ENCODE results near the gene PGA5. TPM values are rescaled to one million over a fixed set of nuclear protein-coding genes. Genes with fewer than 3 reads are reported as not detected.

PGA5 gene
- total RNA-seq, 1 experiment from 2014 or later = not detected

DNA sequence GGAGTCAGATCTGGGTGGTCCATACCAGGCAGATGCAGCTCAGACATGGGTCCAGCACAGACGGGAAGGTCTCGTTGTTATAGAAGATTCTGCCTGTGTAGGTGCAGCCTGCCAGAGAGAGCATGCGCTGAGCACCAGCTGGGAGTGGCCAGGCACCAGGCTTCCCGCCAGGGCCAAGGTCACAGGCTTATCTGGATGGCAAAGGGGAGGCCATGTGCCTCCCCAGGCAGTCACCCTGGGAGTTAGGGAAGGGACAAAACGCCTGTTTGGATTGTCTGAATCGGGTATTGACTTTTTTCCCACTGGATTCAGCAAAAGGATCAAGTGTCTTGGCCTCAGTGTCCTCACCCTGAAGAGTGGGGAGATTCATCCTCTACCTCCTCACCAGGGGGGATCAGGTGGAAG is 26.5 kb downstream of the PGA5 start:
- DNase-seq (ENCODE audit: low read depth) = no peak

DNA sequence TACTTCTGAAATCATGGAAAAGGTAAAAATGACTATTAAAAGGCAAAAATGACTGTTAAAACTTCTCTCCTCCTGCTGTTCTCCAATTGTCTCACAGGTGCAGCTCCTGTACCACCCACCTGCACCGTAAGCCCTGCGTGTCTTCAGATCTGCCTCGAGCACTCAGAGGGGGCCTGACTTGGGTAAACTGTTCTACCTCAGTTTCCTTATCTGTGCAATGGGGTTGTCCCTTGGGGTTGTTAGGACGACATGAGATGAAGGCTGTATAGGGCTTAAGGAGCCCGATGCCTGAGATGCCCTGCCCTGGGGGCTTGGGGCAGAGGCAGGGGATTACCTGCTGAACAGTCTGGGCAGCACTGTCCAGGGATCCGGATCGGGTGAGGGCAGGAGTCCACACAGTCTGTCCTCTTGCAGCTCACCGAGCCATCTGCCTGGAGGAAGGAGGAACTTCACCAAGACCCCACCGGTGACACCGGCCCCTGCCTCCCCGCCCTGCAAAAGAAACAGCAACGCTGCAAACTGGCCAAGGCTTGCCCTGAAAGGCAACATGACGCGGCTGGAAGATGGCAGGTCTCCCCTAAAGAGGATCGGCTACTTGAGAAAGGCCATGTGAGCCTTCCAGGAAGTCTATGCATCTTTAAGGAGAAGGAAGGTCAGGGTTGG is 27.7 kb downstream of the PGA5 start:
- no peak for DNase-seq (ENCODE audit: low read depth)

DNA sequence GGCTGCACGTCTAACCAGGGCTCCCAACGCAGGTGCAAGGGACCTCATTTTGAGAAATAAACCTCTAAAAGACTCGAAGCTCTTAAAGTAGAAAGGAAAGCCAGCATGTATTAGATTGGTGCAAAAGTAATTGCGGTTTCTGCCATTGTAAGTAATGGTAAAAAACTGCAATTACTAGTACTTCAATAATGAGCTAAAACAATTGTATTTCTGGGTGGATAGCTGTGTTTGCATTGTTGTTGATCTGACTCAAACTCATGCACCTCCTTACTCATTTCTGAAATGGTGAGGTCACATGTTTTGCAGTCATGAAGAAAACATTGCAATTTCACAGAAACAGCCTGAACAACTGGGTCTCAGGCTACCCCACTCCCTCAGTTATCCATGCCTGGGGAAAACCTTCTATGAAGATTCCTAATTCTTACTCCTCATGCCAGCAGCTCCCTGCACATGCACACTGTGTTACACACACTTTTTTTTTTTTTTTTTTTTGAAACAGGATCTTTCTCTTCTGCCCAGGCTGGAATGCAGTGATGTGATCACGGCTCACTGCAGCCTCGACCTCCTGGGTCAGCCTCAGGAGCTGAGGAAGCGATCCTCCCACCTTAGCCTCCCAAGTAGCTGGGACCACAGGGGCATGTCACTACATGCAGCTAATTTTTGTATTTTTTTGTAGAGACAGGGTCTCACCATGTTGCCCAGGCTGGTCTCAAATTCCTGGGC is 29.5 kb downstream of the PGA5 start:
- DNase-seq (ENCODE audit: low read depth) = no peak

DNA sequence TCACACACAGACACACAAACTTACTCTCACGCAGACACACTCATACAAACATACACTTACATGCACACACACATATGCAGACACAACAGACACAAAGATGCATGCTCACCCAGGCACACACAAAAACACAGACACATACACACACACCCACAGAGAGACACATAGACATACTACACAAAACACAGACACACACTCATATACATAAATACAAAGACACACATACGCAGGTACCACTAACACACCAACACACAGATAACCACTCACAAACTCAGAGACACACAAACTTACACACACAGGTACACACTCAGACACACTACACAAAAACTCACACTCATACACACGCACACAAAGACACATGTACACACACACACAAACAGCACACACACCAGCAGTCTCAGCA is 31.8 kb downstream of the PGA5 start:
- no peak for DNase-seq (ENCODE audit: low read depth)

DNA sequence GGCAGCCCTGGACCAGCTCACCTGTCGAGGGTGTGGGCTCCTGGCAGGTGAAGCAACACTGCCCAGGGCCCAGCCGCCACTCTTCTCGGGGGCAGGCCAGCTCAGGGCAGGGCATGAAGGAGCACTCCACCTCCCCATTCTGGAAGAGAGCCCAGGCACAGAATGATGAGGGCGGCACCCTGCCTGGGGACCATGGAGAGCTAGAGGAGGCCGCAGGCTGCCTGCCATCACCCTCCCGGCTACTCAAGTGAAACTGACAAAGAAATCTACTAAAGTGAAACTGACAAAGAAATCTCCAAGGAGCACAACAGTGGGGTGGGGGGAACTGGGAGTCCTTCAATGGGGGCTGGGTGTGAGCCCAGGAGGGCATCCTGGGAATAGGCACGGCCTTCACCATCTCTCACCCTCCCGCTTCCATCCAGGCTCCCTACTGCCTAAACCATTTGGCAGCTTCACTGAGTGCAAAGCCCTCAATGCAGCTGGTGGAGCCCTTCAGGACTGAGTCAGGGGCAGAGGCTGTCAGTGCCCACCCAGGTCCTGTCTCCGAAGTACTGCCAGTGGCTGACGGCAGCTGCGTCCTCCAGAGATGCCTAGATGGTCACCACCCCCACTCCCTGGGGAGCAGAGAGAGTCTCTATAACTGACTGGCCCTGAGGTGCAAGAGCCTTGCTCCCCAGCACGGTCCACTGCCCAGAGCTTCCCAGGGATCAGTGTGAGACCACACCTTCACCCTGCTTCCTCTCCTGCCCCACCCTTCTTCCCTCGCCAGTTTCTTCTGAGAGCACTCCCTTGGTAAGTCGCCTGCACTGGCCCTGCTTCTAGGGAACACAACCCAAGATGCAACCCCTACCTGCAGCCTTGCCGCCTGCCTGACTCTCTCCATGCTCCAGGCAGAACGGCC is 32.5 kb downstream of the PGA5 start:
- DNase-seq (ENCODE audit: low read depth) = no peak

DNA sequence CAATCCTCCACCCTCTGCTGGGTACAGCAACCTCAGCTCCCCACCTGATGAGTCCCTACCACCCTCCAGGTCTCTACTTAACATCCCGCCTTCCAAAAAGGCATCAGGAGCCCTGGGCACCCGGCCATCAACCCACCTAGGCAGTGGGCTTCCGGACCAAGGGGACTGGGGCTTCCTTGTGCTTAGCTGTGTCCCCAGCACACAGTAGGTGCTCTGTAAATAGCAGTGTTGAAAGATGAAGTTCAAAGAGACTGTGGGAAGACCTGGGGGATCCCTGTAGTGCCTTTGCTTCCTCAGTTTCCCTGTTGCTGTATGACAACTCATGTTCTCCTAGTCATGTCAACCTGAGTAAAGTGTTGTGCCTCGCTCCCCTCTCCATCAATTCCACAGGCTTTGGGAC is 33.1 kb downstream of the PGA5 start:
- DNase-seq (ENCODE audit: low read depth) = no peak

DNA sequence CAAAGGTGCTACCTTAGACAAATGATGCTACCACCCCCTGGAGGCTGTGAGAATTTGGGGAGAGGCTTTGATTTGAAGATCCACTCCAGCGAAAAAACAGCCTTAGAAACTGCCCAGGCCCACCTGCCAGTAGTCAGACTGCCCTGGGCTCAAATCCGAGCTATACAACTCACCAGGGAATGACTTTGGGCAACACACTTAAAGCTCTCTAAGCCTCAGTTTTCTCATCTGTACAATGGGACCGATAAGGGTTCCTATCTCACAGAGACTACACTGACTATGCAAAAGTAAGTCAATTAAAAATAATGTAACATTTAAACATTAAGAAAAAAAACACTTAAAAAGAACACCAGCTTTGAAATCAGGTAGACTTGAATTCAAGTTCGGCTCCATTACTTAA is 34.2 kb downstream of the PGA5 start:
- no peak for DNase-seq (ENCODE audit: low read depth)

DNA sequence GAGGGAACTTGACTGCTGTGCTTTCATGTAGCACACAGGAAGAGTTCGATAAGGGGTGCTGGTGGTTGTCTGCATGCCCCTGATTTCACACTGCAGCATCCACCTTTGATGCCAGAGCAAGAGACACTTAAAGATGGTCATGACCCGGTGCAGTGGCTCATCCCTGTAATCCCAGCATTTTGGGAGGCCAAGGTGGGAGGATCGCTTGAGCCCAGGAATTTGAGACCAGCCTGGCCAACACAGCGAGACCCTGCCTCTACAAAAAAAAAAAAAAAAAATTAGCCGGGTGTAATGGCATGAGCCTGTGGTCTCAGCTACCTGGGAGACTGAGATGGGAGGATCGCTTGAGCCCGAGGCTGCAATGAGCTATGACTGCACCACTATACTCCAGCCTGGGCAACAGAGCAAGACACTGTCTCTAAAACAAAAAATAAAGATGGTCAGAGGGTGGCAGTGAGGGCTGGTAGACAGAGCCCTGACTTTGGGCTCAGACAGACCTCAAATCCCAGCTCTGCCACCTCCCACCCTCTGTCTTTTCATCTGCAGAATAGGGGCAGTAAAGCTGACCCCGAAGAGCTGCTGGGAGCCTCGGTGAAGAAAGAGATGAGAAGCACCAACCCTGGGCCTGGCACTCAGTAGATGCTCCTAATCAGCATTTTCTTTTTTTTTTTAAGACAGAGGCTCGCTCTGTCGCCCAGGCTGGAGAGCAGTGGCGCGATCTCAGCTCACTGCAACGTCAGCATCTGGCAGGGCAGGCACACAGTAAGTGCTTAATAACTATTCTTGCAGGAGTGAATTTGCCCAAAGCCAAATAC is 36.4 kb downstream of the PGA5 start:
- no peak for DNase-seq (ENCODE audit: low read depth)

DNA sequence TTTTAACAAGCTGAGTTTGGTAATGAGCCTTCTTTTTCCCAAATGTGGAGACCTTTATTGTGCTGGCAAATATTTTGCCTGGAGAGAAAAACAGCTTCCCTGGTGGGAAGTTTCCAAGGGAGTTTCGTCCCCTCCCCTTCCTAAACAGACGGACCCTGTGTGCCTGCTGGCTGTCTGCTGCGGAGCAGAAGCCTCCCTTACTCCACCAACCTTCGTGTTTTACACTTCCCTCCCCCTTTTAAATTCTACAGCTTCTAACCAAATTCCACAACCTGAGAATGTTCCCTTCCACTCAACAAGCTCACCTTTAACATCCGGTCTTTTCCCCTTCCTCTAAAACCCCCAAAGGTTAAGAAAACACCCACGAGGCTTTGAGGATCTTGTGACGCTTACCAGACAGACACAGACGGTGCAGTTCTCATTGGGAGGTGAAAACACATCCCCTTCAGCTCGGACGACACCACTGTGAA is 37.1 kb downstream of the PGA5 start:
- no peak for DNase-seq (ENCODE audit: low read depth)

DNA sequence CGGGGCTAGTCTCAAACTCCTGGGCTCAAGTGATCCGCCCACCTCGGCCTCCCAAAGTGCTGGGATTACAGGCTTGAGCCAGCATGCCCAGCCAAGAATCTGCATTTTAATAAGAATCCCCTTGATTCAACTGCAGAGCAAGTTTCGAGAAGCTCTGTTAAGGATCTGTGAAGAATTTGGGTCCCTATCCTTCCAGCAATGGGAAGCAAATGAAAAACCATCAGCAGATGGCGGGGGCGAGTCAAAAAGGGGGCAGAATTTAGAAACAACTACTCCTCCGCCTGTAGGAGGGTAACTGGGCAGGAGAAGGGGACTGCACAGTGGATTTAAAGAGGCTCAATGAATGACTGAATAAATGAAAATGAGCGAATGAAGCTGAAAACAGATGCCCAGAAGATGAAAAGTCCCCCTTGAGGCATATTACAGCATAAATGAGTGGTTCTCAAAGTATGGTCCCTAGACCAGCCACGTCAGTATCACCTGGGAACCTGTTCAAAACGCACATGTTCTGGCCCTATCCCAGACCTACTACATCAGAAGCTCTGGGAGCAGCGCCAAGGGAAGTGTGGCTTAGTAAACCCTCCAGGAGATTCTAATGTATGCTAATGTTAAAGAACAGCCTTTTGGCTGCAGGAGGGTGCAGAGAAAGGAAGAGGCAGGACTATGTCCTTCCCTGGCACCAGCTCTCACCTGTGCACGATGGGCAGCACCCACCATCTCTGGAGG is 39.1 kb downstream of the PGA5 start:
- DNase-seq (ENCODE audit: low read depth) = peak; percentile 9

DNA sequence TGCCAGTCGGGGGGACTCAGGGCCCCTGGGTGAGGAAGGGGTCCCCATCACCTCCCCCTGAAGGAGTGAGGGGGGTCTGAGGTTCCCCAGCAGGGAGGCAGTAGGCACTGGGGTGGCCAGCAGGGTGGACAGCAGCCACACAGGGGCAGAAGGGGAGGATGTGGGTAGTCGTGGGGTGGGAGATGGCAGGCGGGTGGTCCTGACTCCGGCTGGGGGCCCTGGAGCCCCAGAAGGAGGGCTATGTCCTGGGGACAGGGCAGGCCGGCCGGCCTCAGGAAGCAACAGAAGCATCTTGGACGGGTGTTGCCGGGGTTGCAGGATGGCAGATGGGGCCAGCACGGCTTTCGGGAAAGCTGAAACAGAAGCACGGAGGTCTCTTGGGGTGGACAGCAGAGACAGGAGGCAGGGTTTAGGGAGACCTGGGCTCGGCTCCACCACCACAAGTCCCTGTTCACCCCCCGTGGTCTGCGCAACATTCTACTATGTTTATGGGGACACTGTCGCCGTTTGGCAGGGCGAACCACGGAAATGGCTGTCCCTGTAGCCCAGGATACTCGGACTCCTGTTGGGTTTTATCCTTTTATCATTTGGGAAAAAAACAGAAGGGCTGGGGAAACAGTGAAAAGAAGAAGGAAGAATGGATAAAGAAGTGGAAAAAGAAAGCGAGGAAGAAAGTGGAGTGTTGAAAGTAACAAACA is 40.1 kb downstream of the PGA5 start:
- no peak for DNase-seq (ENCODE audit: low read depth)

DNA sequence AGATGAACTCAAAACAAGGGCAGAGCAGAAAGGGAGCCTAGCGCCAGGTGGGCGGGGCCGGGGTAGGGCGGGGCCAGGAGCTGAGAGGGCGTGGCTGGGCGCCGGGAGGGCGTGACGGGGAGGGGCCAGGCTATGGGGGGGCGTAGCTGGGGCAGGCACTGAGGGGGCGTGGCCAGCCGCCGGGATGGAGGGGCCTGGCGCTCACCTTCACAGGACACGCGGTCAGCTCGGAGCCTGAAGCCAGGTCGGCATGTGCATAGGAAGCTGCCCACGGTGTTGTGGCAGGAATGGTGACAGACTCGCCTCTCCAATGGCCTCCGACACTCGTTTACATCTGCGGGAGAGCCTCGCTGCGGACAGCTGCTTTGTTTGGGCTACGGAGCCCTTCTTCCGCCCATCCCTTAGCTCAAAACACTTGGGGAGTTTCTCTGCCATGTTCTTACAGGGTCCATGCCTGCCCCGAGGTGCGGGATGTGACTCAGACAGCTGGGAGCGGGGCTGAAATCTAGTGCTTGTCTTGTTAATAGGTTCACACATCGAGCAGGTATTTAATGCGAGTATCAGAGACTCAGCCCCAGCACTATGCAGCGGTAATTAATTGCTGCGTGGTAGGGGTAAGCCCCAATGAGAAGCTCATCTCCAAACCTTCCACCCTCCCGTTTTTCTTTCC is 40.7 kb downstream of the PGA5 start:
- no peak for DNase-seq (ENCODE audit: low read depth)

DNA sequence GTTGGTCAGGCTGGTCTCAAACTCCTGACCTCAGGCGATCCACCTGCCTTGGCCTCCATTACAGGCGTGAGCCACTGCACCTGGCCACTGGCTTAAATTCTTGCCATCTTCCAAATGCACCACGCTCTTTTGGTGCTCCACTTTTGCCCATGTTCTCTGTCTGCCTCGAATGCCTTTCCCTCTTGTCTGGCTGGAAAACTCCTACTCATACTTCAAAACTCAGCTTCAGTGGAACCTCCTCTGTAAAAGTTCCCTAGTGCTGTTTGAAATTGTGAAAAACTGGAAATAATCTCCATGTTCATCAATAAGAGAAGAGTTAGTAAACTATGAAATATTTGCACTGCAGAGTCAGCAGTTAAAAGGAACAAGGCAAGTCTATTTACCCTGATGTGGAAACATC is 42.6 kb downstream of the PGA5 start:
- no peak for DNase-seq (ENCODE audit: low read depth)

DNA sequence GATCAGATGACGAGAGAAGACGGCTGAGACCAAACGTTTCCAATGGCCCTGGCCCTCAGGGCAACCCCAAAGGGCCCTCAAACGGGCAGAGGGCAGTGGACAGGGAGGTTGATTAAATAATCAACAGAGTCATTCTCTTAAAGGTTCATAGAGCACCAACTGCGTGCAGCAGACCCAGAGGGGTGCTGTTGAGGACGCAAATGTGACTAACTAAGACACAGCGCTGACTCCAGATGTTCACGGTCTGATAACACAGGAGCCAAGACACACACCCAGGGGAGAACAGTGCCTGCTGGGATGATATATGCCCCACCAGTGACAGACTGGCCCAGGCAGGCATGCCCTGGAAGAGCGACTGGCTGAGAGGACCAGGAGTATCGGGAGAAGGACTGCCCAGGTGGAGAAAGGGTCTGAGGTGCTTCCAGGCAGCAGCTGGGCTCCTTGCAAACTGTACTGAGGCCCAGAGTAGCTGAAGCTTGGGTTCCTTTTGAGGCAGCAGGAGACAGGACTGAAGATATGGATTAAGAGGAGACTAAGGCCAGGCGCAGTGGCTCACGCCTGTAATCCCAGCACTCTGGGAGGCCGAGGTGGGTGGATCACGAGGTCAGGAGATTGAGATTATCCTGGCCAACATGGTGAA is 46.5 kb downstream of the PGA5 start:
- DNase-seq (ENCODE audit: low read depth) = no peak

DNA sequence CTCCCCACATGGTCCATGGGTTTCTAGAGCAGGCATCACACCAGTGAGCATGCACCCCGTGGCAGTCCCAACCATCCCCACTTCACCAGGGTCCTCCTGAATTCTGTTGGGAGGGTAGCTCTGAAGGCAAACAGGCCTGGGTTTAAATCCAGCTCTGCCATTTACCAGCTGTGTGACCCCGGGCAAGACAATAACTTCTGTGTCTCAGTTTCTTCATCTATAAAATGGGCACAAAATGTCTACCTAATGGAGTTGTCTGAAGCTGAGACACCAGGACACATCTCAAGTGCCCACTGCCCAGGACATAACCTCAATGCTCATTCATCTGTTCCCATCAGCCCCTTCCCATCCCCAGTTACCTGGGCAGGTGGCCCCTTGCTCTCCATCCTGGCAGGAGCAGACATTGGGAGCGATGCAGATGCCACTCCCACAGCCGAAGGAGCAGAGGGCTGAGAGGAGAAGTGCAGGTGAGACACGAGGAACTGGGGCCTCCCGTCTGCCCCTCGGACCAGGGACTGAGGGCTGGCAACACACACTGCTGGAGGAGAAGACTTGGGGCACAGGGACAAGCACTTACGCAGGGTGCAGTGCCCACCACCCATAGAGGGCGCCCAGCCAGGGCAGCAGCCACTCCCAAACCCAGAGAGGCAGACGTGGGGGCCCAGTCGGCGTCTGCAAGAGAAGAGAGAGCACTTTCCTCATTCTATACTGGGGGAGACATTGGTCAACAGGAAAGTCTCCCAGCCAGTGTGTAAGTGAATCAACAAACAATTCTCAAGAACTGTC is 50.1 kb downstream of the PGA5 start:
- no peak for DNase-seq (ENCODE audit: low read depth)

DNA sequence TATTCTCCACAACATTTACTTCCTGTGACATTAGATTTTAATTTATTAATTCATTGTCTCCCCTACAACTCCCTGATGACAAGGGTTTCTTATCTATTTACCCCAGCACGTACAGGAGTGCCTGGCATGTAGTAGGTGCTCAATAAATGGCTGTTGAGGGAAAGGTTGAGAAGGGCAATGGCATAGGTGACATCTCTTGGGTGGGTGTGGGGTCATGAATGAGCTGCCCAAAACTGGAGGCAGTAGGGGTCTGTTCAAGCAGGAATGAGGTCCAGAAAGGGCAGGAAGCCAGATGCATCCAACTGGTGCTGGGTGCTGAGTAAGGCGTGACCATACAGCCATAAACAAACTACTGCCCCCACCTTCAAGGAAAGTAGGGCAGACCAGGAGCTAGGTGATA is 51.4 kb downstream of the PGA5 start:
- DNase-seq (ENCODE audit: low read depth) = no peak

DNA sequence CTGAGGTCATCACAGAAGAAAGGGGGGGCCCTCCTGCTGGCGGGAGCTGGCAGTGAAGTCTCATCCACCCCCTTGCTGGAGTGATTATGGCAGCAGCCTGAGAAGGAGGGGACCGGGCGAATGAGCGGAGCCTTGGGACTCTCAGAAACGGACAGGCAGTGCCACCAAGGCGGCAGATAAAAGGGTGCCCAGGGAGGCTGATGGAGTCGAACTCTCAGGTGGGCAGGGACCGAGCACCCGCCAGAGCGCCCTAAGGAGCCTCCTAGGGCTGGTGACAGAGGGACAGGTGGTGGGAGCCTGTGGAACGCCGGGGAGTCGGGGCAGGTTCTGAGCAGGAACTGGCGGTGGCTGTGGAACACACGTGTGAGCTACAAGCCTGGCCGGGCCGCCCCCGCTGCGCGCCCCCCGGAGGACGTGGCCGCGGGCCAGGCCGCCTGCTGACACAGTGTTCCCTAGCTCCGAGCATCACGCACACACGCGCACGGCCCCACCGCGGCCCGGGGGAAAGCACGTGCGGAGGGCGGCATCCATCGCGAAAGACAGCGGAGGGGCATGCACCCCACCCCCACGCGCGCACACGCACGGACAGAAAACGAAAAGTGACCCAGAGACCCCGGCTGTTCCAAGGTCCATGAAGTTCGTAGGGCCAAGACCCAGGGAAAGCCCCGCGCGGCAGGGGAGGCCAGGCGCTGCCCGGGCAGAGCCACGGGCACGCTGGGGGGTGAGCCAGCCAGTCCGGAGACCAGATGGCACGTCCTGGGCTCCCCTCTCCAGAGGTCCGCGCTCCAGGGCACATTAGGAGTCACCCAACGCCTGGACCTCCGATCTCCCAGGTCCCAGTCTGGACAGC is 53.1 kb downstream of the PGA5 start:
- peak; percentile 50 for DNase-seq (ENCODE audit: low read depth)
